ENCODE measurements around the gene ZNF787.
A peak's percentile ranks its signal among the peaks of the same experiment; 100 is the strongest.

Gene ZNF787

GRCh38 chr19:56120371-56121179, 520 bp downstream of the ZNF787 start:
- peak; percentile 82 for DNase-seq (ENCODE audit: low spot score)

GRCh38 chr19:56120002-56120370, 1.1 kb downstream of the ZNF787 start:
- DNase-seq (ENCODE audit: low spot score), result no peak

- no peak for DNase-seq (ENCODE audit: low spot score)
Observed at GRCh38 chr19:56119582-56119978, 1.5 kb downstream of the ZNF787 start.

- DNase-seq (ENCODE audit: low spot score), result no peak
Observed at GRCh38 chr19:56118666-56119581, 2.2 kb downstream of the ZNF787 start.

- DNase-seq (ENCODE audit: low spot score), result no peak
Observed at GRCh38 chr19:56117889-56118288, 3.2 kb downstream of the ZNF787 start.

- no peak for DNase-seq (ENCODE audit: low spot score)
Observed at GRCh38 chr19:56117376-56117884, 3.7 kb downstream of the ZNF787 start.

GRCh38 chr19:56116606-56117005, 4.5 kb downstream of the ZNF787 start:
- no peak for DNase-seq (ENCODE audit: low spot score)

- DNase-seq (ENCODE audit: low spot score), result no peak
Observed at GRCh38 chr19:56115490-56115889, 5.6 kb downstream of the ZNF787 start.

- DNase-seq (ENCODE audit: low spot score), result no peak
Observed at GRCh38 chr19:56114778-56115110, 6.4 kb downstream of the ZNF787 start.

GRCh38 chr19:56114051-56114777, 6.9 kb downstream of the ZNF787 start:
- no peak for DNase-seq (ENCODE audit: low spot score)

- no peak for DNase-seq (ENCODE audit: low spot score)
Observed at GRCh38 chr19:56113074-56113632, 7.9 kb downstream of the ZNF787 start.

- DNase-seq (ENCODE audit: low spot score), result no peak
Observed at GRCh38 chr19:56112313-56112709, 8.8 kb downstream of the ZNF787 start.

GRCh38 chr19:56111601-56112312, 9.3 kb downstream of the ZNF787 start:
- peak; percentile 57 for DNase-seq (ENCODE audit: low spot score)

GRCh38 chr19:56110515-56111448, 10.3 kb downstream of the ZNF787 start:
- DNase-seq (ENCODE audit: low spot score), result no peak

- DNase-seq (ENCODE audit: low spot score), result no peak
Observed at GRCh38 chr19:56109226-56109625, 11.9 kb downstream of the ZNF787 start.

GRCh38 chr19:56108447-56109195, 12.5 kb downstream of the ZNF787 start:
- DNase-seq (ENCODE audit: low spot score), result no peak

GRCh38 chr19:56107626-56108351, 13.3 kb downstream of the ZNF787 start:
- no peak for DNase-seq (ENCODE audit: low spot score)

- no peak for DNase-seq (ENCODE audit: low spot score)
Observed at GRCh38 chr19:56106993-56107392, 14.1 kb downstream of the ZNF787 start.

GRCh38 chr19:56106397-56106849, 14.7 kb downstream of the ZNF787 start:
- DNase-seq (ENCODE audit: low spot score), result no peak

Measured in activated CD4-positive, alpha-beta T cell treated with anti-CD3 and anti-CD28 coated beads, Interleukin-2, Interleukin-4, amounts not matched to agents 100 ng/mL and 50 ng/mL, durations not matched to agents 16 hours and 8 hours (primary cell).